B cell (primary cell): ENCODE measurements around the gene C1orf35. TPM values are rescaled to one million over a fixed set of nuclear protein-coding genes. Genes with fewer than 3 reads are reported as not detected.
"Not testable (repeated sequence)": the region's sequence is repeated elsewhere in the genome, so short reads cannot be mapped to it uniquely, and the experiment has no call there.

Source experiments
- ATAC-seq: fragments of 200-7000 bp; cut with Tn5 transposase; one replicate; pipeline ENCODE4 v1.10.0; 2021; ENCODE audit warnings: low read depth, mild to moderate bottlenecking, moderate number of reproducible peaks, moderate library complexity
- CTCF ChIA-PET: fragments of 350-600 bp; sonication (Branson Sonifier 250); formaldehyde crosslinking; loops from one replicate; lab custom pipeline; 2021; ENCODE audit warnings: antibody characterized with exemption, inconsistent platforms; lab: Charles Lee
- POLR2A ChIA-PET: fragments of 350-600 bp; sonication (Branson Sonifier 250); formaldehyde crosslinking; loops from one replicate; lab custom pipeline; 2021; ENCODE audit warnings: antibody characterized with exemption; lab: Charles Lee
- DNase-seq: peaks from one replicate; pipeline ENCODE4 v3.0.0; 2013
- H2AFZ ChIP-seq: 2 replicates; pipeline ENCODE4 v1.6.1; 2012; ENCODE audit warnings: mild to moderate bottlenecking, low read depth, low read length; ENCODE audit not compliant: insufficient read depth, poor library complexity, severe bottlenecking
- H3K27ac ChIP-seq, 2 donors: 1 replicate in 1 of 2; 2 replicates in 1 of 2; pipeline ENCODE4 v1.5.1; 2012 to 2013; ENCODE audit warnings: low read length in 2 of 2, mild to moderate bottlenecking in 2 of 2, moderate library complexity in 1 of 2
- H3K27me3 ChIP-seq, 4 experiments: fragments of 200-600 bp in 1 of 4; sonication (generic) in 1 of 4; replicated peaks in 1 of 4; 1 replicate in 2 of 4; 2 replicates in 2 of 4; pipeline versions ENCODE4 v1.6.1 to v1.7.0; 2013 to 2016; ENCODE audit warnings: low read length in 3 of 4, mild to moderate bottlenecking in 2 of 4, mixed read lengths in 1 of 4, moderate library complexity in 1 of 4; ENCODE audit not compliant: insufficient read depth in 4 of 4, control insufficient read depth in 3 of 4; ENCODE audit errors: control extremely low read depth in 1 of 4
- H3K36me3 ChIP-seq, 2 experiments: replicated peaks in 1 of 2; 1 replicate in 1 of 2; 2 replicates in 1 of 2; pipeline versions ENCODE4 v1.6.1 to v1.7.1; 2013; ENCODE audit warnings: low read length in 1 of 2; ENCODE audit not compliant: insufficient read depth in 2 of 2, control insufficient read depth in 1 of 2; ENCODE audit errors: control extremely low read depth in 1 of 2, extremely low read depth in 1 of 2
- H3K4me1 ChIP-seq, 2 donors: fragments of 200-600 bp in 1 of 2; sonication (generic) in 1 of 2; 1 replicate in 1 of 2; 2 replicates in 1 of 2; pipeline versions ENCODE4 v1.5.1 to v1.6.1; 2013 to 2017; ENCODE audit warnings: low read length in 2 of 2; ENCODE audit not compliant: control insufficient read depth in 2 of 2, insufficient read depth in 2 of 2
- H3K4me2 ChIP-seq: replicated peaks from 2 replicates; pipeline ENCODE3; 2012; ENCODE audit warnings: mild to moderate bottlenecking, low read depth, low read length; ENCODE audit not compliant: poor library complexity, severe bottlenecking
- H3K4me3 ChIP-seq, 5 experiments: fragments of 200-600 bp in 1 of 5; sonication (generic) in 1 of 5; 1 replicate in 3 of 5; 2 replicates in 2 of 5; pipeline versions ENCODE4 v1.5.1 to v1.7.0; 2011 to 2016; ENCODE audit warnings: low read length in 4 of 5, mild to moderate bottlenecking in 4 of 5, low read depth in 2 of 5, control low read depth in 1 of 5, moderate library complexity in 1 of 5; ENCODE audit not compliant: insufficient read depth in 1 of 5; ENCODE audit errors: control extremely low read depth in 1 of 5, extremely low read depth in 1 of 5
- H3K79me2 ChIP-seq: fragments of 200-600 bp; sonication (generic); one replicate; pipeline ENCODE4 v1.6.0; 2016; ENCODE audit warnings: low read length; ENCODE audit not compliant: control insufficient read depth, insufficient read depth
- H3K9ac ChIP-seq: fragments of 200-600 bp; sonication (generic); 2 replicates; pipeline ENCODE4 v1.6.1; 2017; ENCODE audit warnings: mild to moderate bottlenecking, low read length, moderate library complexity
- H3K9me3 ChIP-seq, 3 donors: one replicate each; pipeline versions ENCODE4 v1.6.1 to v1.7.1; 2013; ENCODE audit warnings: low read length in 2 of 3; ENCODE audit not compliant: control insufficient read depth in 2 of 3, insufficient read depth in 1 of 3; ENCODE audit errors: control extremely low read depth in 1 of 3
- H4K20me1 ChIP-seq: 2 replicates; pipeline ENCODE4 v1.6.0; 2012; ENCODE audit warnings: mild to moderate bottlenecking, low read length; ENCODE audit not compliant: insufficient read depth, control insufficient read depth, poor library complexity, severe bottlenecking
- H3K27ac Mint-ChIP-seq: one replicate; pipeline ENCODE4 v1.8.0; 2021; ENCODE audit warnings: mixed read lengths
- H3K27me3 Mint-ChIP-seq: one replicate; pipeline ENCODE4 v1.8.0; 2021; ENCODE audit warnings: mixed read lengths
- H3K4me1 Mint-ChIP-seq: one replicate; pipeline ENCODE4 v1.8.0; 2021; ENCODE audit warnings: mixed read lengths
- H3K4me3 Mint-ChIP-seq: one replicate; pipeline ENCODE4 v1.8.0; 2021; ENCODE audit warnings: mixed read lengths
- H3K9me3 Mint-ChIP-seq: one replicate; pipeline ENCODE4 v1.8.0; 2022; ENCODE audit warnings: mixed read lengths; ENCODE audit not compliant: insufficient read depth
- CTCF ChIP-seq: fragments of 200-600 bp; IDR thresholded peaks from one replicate; pipeline ENCODE4 v1.8.0; 2022; ENCODE audit warnings: antibody characterized with exemption, mild to moderate bottlenecking
- EZH2 ChIP-seq: IDR thresholded peaks from 2 replicates; pipeline ENCODE4 v1.6.1; 2012; ENCODE audit warnings: borderline replicate concordance, low read depth, mild to moderate bottlenecking, moderate library complexity, low read length; ENCODE audit not compliant: insufficient read depth, poor library complexity, severe bottlenecking
- WGBS: methylation state at CpG from one replicate; pipeline ENCODE4 v1.1.5; 2013; ENCODE audit warnings: missing lambda C conversion rate; ENCODE audit not compliant: insufficient coverage; 5-methylcytosine and 5-hydroxymethylcytosine counted together
- intact Hi-C: fragments of 100-400 bp; cut with micrococcal nuclease; formaldehyde crosslinking; loops from one replicate; pipeline ENCODE4 v1.10.0; 2022
- polyA plus RNA-seq: library from polyadenylated mRNA; depleted of rRNA; stranded (reverse); fragments of >200 nt; gene quantifications from 2 replicates; pipeline ENCODE4 v1.2.3, GENCODE V29; 2012
- total RNA-seq, 2 donors: library from RNA; stranded (reverse); fragments of 120-200 nt in 1 of 2; gene quantifications; 1 replicate in 1 of 2; 2 replicates in 1 of 2; pipeline versions ENCODE4 v1.2.3 to v1.2.4, GENCODE V29; 2013 to 2022

Gene C1orf35
- total and polyA plus RNA-seq, 2 donors (not counting 1 experiment from before 2014, with no cell fraction given): 24.1 to 41.0 TPM

- intact Hi-C loops: no loop called here
- POLR2A ChIA-PET: no interaction called here
Measured at GRCh38 chr1:228112617-228113016, 9.5 kb upstream of the C1orf35 start.

GRCh38 chr1:228112167-228112566 lies 9.0 kb upstream of the C1orf35 start:
- Mint-ChIP-seq H3K27me3 (no peaks in the 10 kb centered on the region), H3K27ac (no peak overlapping the region), H3K4me1 (peaks cover 22% of the 10 kb centered on the region), H3K4me3 (no peak overlapping the region), H3K9me3 (no peaks in the 10 kb centered on the region)
- DNase-seq (no peak), ATAC-seq (no peak)
- Histone ChIP-seq H3K4me1 (peaks cover 17 to 23% of the 10 kb centered on the region in 2 donors), H3K4me2 (no peak overlapping the region), H3K79me2 (peaks cover 23% of the 10 kb centered on the region), H3K9ac (no peak overlapping the region), H3K4me3 (no peak overlapping the region), H3K9me3 (no peaks in the 10 kb centered on the region), H2AFZ (no peak overlapping the region), H3K36me3 (peaks cover 0 to 6% of the 10 kb centered on the region in 2 experiments), H3K27me3 (no peaks in the 10 kb centered on the region), H3K27ac (no peak overlapping the region), H4K20me1 (no peaks in the 10 kb centered on the region)
- CTCF ChIA-PET: interaction anchor here (1.1 kb wide), 1 partner anchor 19 kb away, joined by 6 read pairs; no protein-coding TSS in a partner anchor
- WGBS: 83% methylated on average over 6 of the region's 7 CpGs
- intact Hi-C loops: no loop called here
- POLR2A ChIA-PET: no interaction called here
- no peak for TF ChIP-seq EZH2
- no peak for TF ChIP-seq CTCF

More at GRCh38 chr1:228112617-228113016, 9.5 kb upstream of the C1orf35 start:
- H3K4me1 Mint-ChIP-seq: peaks cover 22% of the 10 kb centered on the region
- no peaks in the 10 kb centered on the region for H3K27me3 ChIP-seq
- no peaks in the 10 kb centered on the region for H3K9me3 Mint-ChIP-seq
- no peak overlapping the region for H3K9ac ChIP-seq
- TF ChIP-seq CTCF (no peak), EZH2 (no peak)
- H3K9me3 ChIP-seq: no peaks in the 10 kb centered on the region
- no peak for ATAC-seq
- no peak overlapping the region for H3K4me2 ChIP-seq
- H3K79me2 ChIP-seq: peaks cover 21% of the 10 kb centered on the region
- WGBS: no CpG with 5 or more reads among the region's 1 CpG
- no peak for DNase-seq
- CTCF ChIA-PET: interaction anchor here (1.1 kb wide), 1 partner anchor 18 kb away, joined by 6 read pairs; no protein-coding TSS in a partner anchor
- H3K4me1 ChIP-seq: peaks cover 17 to 23% of the 10 kb centered on the region in 2 donors
- no peaks in the 10 kb centered on the region for H4K20me1 ChIP-seq
- no peak overlapping the region for H3K27ac ChIP-seq
- H3K36me3 ChIP-seq: peaks cover 0 to 3% of the 10 kb centered on the region in 2 experiments
- H2AFZ ChIP-seq: no peak overlapping the region
- no peaks in the 10 kb centered on the region for H3K27me3 Mint-ChIP-seq
- H3K4me3 ChIP-seq: no peak overlapping the region
- H3K4me3 Mint-ChIP-seq: no peak overlapping the region
- no peak overlapping the region for H3K27ac Mint-ChIP-seq

- H4K20me1 ChIP-seq, intact Hi-C loops, POLR2A ChIA-PET, H3K9ac ChIP-seq, H3K27me3 Mint-ChIP-seq, CTCF ChIA-PET, H3K9me3 Mint-ChIP-seq, H3K27me3 ChIP-seq, H3K4me2 ChIP-seq, ATAC-seq, H3K9me3 ChIP-seq, H3K4me3 ChIP-seq, H3K27ac Mint-ChIP-seq, H2AFZ ChIP-seq, H3K4me3 Mint-ChIP-seq, DNase-seq, H3K27ac ChIP-seq: not testable (repeated sequence)
- no CpG with 5 or more reads among the region's 6 CpGs for WGBS
- Histone ChIP-seq H3K36me3 (peaks cover 0 to 12% of the 10 kb centered on the region in 2 experiments), H3K4me1 (peaks cover 17 to 23% of the 10 kb centered on the region in 2 donors), H3K79me2 (peaks cover 23% of the 10 kb centered on the region)
- peaks cover 22% of the 10 kb centered on the region for H3K4me1 Mint-ChIP-seq
Measured at GRCh38 chr1:228111315-228111714, 8.2 kb upstream of the C1orf35 start.
